Activated CD4-positive, alpha-beta T cell treated with anti-CD3 and anti-CD28 coated beads, Interleukin-2, amount 50 U/mL, for 24 hours (primary cell): ENCODE data around the gene FBLN7.
"Not testable (repeated sequence)": the region's sequence is repeated elsewhere in the genome, so short reads cannot be mapped to it uniquely, and the experiment has no call there.

ENCODE experiments used
- DNase-seq, 2 donors: peaks; one replicate each; pipeline ENCODE4 v3.0.0-alpha.2; 2020; ENCODE audit warnings: low read depth in 1 of 2, low spot score in 1 of 2

Gene FBLN7

GRCh38 chr2:112182581-112183034, 44.4 kb downstream of the FBLN7 start:
- peak in 1 of 2 donors; percentile 45 for DNase-seq

GRCh38 chr2:112183327-112184025, 45.3 kb downstream of the FBLN7 start:
- no peak for DNase-seq

- DNase-seq = no peak
Measured at GRCh38 chr2:112184121-112184520, 45.9 kb downstream of the FBLN7 start.

- no peak for DNase-seq
Measured at GRCh38 chr2:112185131-112185530, 46.9 kb downstream of the FBLN7 start.

- DNase-seq = no peak
Measured at GRCh38 chr2:112187046-112187715, 49.0 kb downstream of the FBLN7 start.

DNA sequence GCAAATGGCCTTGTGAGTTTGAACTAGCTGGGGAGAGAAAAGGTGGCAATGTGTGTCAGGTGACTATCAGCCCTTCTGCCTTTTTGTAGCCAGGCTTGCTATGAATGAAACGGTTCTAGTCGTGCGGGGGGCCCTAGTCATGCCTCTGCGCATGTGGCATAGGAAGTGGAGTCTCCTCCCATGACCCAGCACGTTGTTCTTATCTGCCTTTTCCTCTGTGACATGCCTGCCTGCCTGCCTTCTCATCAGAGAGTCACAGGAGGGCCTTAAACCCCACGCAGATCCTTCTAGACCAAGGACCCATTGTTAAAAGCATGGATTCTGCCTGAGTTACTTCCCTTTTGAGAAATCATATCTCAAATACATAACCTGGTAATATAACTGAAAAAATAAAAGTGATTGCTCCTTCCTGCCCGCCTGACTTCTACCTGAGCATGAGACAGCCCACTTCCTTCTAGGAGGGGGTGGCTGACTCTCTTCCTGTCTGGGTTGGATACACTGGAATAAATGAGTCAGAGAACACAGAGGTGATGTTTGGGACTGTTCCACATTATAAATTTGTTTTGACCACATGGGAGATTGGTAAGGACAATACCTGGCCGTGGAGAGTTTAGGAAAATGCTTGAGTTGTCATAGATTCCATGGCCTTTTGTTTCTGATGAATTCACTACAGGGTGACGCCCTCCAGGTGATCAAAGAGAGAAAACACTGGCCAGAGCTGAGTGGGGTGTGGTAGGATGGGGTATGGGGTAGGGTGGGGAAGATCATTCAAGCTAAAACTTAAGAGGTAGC, 49.8 kb downstream of the FBLN7 start:
- DNase-seq = peak; percentile 56 to 83

DNA sequence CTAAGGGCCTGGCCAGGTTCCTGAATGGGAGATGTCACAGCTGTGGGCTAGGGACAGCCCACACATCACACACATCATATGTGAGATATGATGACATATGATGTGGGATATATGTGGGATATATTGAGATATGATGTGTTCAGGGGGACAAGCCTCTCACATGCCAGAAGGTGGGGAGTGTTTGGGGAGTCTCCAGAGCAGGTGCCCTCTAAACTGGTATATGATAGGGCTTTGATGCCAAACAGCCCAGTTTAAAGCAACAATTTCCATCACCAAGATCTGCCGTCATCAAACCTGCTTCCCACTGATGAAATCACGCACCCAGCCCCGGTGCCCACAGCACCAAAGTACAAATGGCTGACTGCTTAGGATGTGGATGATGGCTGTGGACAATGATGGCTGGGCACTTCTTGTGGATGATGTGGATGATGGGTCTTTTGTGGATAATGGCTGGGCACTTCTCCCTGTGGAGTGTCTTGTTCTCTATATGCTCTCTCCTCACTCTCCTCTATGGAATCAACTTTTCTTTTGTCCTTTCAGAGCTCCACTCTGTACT, 50.9 kb downstream of the FBLN7 start:
- no peak for DNase-seq

- no peak for DNase-seq
Measured at GRCh38 chr2:112194028-112194427, 55.8 kb downstream of the FBLN7 start.

DNA sequence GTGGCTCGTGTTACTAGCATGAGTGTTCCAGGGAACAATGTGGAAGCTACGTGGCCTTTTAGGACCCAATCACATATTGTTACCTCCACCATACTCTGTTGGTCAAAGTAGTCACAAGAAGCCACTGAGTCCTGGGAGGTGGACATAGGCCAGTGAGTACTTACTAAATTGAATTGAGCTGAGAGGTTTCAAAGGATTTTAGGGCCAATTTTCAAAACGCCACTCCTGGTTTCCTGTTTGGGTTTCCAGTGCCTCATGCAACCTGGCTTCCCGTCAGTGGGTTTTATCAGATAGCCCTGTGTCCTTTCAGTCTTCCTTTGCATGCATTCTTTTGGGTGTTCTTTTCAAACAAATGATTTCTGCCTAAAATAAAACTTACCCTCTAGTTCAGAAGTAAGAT, 56.3 kb downstream of the FBLN7 start:
- no peak for DNase-seq

DNA sequence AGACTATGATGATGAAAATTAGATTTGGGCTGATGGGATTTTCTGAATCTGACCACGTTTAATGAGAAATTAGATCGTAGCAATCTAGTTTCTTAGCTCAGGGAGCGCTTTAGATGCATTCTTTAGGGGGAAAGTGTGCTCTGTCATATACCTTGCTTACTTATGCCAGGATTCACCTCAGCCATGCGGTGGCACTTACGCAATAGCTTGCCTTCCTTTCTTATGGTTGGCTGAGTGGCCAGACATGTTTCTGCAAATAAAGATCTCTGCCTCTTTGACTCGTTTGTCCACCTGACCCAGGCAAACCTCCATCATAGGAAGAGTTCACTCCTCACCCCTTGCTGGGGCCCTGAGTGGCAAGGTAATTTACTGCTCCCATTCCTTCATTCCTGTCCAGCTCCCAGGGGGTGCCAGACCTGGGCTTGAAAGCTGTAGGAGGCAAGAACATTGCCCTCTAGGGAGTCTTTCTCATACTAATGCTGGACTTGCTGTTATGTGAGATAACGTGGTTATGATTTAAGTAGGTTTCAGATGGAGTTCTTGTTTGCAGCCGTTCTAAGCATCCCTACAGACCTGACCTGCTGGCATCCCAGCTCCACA, 57.1 kb downstream of the FBLN7 start:
- no peak for DNase-seq

- DNase-seq = no peak
Measured at GRCh38 chr2:112195950-112196349, 57.8 kb downstream of the FBLN7 start.

DNA sequence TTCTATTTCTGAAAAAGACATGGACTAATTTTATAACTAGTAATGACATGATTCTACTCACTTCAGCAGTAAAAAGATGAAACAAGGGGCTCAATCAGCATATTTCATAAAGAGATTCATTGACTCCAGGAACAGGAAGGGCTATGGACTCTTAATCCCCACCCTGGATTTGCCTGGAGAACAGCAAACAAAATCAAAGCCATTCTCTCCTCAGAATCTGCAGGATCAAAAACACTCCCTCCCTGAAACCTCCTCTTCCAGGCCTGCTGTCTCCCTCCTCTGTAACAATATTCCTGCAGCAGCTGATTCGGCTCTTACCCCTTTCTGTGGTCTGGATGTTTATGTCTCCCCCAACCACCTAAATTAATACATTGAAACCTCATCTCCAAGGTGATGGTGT, 59.7 kb downstream of the FBLN7 start:
- no peak for DNase-seq

DNA sequence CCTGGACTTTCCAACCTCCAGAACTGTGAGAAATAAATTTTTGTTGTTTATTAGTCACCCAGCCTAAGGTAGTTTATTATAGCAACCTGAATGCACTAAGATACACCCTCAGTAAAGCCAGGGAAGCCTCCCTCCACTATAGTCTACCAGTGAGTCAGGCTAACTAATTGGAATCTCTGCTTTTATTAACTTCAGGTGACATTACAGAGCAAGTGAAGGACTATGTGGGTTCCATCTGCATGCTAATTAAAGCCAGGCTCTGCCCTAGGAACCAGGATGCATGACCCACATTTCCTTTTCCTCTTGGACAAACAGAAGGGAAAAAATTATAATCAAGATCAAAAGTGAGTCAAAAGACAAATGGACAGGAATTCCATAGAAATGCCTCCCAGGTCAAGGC, 60.6 kb downstream of the FBLN7 start:
- DNase-seq = no peak

- no peak for DNase-seq
Measured at GRCh38 chr2:112199188-112199587, 61.0 kb downstream of the FBLN7 start.

DNA sequence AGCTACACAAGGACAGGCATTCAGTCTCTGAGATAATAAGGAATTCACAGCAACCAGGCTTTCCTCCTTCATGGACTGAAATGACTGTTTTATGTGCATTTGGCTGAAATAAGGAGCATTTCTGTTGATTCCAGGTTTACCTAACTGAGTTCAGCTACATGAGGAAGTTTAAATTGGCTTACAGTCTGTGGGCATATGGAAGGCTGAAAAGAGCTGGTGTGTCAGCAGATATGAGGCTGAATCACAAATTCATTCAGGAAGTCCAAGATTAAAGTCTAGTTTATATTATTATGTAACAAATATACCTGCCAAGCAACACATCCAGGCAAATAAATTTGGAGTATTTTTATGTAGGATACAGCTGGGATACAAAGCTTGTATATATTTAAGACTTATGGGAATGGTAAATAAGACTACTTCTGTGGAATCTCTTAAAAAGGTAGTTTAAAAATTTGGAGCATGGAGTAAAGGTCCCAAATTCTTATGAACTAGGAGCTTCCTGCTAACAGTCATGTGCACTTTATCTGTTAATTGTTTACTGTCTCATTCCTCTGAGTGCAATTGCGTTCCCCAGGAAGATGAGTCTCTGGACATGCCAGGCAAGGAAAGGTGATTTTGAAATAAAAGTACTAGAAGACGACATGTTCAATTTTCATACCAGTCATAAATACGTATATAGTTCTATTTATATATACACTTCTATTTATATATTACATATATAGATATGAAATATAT, 63.7 kb downstream of the FBLN7 start:
- no peak for DNase-seq

GRCh38 chr2:112204411-112204810, 66.2 kb downstream of the FBLN7 start:
- no peak for DNase-seq

DNA sequence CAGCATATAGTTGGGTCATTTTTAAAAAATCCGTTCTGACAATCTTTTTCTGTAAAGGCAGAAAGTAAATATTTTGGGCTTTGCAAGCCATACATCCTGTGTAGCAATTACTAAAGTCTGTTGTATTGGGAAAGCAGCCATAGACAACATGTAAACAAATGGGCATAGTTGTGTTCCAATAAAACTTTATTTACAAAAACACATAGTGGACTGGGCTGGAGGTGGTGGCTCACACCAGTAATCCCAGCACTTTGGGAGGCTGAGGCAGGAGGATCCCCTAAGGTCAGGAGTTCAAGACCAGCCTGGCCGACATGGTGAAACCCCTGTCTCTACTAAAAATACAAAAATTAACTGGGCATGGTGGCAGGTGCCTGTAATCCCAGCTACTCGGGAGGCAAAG, 69.7 kb downstream of the FBLN7 start:
- not testable (repeated sequence) for DNase-seq

DNA sequence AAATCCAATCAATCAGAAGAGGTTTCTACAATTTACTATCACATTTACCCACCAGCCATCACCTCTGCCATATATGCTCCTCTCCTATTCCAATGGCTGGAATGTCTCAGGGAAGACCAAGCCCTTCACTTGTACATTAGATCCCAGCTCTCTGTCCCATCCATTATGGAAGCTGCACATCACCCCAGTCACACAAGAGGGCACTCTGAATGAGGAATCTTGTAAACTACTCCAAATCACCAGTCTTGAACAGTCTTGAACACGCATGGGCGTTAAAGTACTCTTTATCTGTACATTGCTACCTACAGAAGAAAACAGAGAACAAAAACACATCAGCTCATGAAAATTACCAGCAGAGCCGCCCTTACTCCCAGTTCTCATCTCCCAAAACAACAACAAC, 78.0 kb downstream of the FBLN7 start:
- DNase-seq = no peak

GRCh38 chr2:112217854-112218253, 79.7 kb downstream of the FBLN7 start:
- no peak for DNase-seq

- DNase-seq = no peak
Measured at GRCh38 chr2:112220186-112220585, 82.0 kb downstream of the FBLN7 start.

DNA sequence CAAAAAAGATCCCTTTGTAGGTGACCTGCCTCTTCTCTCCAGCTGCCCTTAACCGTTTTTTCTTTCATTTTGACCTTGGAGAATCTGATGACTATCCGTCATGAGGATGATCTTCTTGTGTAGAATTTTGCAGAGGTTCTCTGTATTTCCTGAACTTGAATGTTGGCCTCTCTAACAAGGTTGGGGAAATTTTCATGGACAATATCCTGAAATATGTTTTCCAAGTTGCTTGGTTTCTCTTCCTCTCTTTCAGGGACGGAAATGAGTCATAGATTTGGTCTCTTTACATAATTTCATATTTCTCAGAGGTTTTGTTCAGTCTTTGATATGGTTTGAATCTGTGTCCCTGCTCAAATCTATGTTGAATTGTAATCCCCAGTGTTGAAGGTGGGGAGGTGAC, 82.6 kb downstream of the FBLN7 start:
- no peak for DNase-seq
